ENCODE data around the gene LRFN3.
"Not testable (repeated sequence)": the region's sequence is repeated elsewhere in the genome, so short reads cannot be mapped to it uniquely, and the experiment has no call there.

Gene LRFN3

DNA sequence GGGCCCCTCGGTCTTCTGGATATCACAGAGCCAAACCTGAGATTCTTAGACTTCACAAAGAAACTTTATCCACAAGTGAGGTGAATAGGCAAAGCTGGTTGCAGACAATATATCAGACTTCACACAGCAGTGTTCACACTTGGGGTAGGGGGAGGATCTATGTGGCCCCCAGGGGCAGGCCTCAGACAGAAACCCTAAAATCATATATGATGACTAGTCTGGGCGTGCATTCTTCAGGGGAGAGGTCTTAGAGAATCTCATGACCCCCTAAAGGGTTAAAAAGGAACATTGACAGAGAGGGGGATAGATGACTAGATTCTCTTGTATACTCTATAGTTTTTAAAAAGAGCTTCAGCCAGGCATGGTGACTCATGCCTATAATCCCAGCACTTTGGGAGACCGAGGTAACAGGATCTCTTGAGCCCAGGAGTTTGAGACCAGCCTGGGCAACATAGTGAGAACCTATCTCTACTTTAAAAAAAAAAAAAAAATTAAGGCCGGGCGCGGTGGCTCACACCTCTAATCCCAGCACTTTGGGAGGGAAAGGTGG, 30.9 kb upstream of the LRFN3 start:
- no peak for DNase-seq

DNA sequence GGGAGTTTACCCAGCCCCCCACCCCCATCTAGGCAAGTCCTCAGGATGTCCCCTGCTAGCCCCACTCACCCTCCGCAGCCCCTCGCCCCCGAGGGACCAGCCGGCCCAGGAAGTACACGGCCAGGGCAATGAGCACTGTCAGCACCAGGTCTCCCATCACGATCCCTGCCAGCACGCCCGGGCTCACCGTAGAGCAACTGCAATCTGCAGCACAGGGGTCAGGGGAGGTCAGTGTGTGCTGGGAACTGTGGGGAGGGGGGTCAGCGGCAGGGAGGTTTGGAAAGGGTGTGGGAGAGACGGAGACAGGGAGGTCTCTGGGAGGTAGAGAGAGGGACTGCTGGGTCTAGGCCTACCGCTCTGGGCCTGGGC, 28.8 kb upstream of the LRFN3 start:
- no peak for DNase-seq

DNA sequence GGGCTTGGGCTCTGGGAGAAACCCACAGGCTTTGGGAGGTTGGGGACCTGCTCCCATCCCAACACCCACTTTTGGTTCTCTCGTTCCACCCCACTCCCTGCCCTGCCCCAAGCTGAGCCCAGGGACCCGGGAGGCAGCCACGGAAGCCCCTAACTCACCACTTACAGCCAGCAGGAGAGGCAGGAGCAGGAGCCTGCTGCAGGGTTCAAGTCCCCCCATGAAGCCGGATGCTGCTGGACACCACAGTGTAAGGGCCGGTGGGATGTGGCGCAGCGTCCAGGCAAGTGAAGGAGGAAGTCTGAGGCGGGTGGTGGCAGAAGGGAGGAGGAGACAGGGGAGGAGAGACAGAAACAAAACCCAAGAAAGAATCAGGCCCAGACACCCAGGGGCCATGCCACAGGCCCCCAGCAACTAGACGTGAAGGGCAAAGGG, 28.1 kb upstream of the LRFN3 start, which contains the start of gene TYROBP:
TYROBP (minus strand) TSS at position 286 of the 432 bp plus-strand sequence; CDS start at position 219, 67 bp downstream.
- DNase-seq = no peak

DNA sequence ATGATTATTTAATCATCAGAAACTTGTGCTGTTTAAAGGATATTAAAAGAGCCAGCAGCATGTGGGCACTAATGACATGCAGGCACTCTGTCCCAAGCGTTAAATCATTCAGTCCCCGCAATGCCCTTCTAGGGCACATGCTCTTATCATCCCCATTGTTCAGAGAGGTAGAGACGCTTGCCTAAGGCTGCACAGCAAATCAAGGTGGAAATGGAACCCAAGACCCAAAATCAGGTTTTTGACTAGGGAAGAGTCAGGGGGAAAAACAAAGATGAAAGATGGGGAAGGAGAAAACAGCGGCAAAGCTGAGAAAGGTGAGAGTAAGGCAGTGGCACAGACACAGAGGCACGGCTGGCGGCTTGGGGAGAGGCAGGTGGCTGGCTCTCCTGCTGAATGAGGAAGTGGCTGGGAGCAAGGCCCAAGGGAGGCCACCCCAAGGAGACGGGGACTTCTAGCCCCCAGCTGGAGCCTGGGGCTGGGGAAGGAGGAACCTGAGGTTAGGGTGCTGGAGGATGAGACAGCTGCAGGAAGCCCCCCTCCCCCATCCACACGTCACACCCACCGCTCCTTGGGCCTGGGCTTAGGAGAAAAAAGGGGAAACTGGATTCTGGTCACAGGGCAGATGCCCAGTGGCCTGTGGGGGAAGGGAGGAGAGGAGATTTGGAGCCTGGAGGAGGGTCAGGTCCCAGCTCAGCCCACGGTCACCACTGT, 27.0 kb upstream of the LRFN3 start:
- no peak for DNase-seq

DNA sequence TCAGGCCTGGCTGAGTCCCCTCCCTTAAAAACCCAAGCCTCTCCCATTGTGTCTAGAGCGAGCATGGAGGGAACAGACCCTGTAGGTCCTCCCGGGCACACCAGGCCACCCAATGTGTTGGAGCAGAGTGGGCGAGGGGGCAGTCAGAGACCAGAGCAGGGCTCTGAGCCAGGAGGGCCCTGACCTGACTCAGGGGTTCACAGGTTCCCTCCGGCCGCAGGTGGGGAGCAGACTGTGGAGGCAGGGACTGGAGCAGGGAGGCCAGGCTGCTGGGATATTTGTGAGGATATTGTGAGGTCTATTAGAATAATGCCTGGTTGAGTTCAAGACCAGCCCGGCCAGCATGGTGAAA, 26.5 kb upstream of the LRFN3 start:
- no peak for DNase-seq

DNA sequence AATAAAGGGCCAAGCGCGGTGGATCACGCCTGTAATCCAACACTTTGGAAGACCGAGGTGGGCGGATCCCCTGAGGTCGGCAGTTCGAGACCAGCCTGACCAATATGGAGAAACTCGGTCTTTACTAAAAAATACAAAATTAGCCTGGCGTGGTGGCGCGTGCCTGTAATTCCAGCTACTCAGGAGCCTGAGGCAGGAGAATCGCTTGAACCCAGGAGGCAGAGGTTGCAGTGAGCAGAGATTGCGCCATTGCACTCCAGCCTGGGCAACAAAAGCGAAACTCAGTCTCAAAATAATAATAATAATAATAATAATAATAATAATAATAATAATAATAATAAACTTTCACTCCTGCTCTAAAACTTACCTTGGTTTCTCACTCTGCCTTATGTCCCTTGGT, 25.8 kb upstream of the LRFN3 start:
- DNase-seq = not testable (repeated sequence)

DNA sequence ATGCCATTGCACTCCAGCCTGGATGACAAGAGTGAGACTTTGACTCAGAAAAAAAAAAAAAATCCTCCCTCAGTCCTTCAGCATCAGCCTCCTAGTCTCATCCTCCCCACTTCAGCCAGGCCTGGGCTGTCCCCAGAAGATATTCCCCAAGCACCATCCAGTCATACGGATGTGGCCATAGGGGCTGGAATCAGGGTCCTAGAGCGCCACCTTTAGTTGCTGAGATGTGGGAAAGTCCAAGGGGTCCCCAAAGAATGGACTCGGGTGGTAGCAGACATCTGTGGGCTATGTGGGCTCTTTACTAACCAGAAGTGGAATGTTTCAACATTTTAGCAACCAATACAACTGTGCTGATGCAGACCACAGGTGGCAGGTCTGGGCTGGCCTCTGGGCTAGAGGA, 25.0 kb upstream of the LRFN3 start:
- DNase-seq = no peak

DNA sequence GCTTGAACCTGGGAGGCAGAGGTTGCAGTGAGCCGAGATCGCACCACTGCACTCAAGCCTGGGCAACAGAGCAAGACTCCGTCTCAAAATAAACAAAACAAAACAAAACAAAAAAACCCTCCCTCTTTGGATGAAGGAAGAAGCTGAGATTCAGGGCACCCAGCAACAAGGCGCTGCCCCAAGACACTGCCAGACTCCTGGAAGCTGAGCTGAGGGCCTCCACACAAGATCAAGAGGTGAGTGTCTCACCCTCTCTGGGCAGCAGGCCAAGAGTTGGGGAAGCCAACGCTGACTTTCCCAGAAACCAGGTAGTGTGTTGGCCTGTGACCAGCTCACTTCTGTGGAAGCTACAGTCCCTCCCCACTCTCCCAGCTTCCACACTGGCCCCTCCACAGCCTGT, 24.4 kb upstream of the LRFN3 start:
- no peak for DNase-seq

DNA sequence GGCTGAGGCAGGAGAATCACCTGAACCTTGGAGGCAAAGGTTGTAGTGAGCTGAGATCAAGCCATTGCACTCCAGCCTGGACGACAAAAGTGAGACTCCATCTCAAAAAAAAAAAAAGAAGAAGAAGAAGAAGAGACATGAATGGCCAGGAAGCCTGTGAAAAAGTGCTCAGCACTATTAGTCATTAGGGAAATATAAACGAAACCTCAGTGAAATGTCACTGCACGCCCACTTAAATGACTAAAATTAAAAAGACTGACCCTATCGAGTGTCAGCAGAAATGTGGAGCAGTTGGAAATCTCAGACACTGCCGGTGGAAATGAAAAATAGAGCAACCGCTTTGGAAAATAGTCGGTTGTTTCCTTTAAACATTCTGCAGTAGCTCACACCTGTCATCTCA, 22.6 kb upstream of the LRFN3 start:
- DNase-seq = no peak

DNA sequence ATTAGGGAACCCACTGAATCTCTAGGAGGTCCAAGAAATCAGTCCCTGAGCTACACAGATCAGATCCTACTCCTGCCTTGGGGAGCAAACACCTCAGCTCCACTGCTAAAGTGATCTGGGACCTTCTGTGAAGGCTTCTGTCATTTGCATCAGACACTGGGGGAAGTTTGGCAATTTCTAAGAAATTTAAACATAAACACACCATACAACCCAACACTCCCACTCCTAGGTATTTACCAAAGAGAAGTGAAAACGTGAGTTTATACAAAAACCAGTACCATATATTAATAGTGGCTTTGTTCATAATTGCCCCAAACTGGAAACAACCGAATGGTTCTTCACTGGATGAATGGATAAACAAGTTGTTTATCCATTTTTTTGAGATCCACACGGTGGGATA, 20.7 kb upstream of the LRFN3 start:
- no peak for DNase-seq

DNA sequence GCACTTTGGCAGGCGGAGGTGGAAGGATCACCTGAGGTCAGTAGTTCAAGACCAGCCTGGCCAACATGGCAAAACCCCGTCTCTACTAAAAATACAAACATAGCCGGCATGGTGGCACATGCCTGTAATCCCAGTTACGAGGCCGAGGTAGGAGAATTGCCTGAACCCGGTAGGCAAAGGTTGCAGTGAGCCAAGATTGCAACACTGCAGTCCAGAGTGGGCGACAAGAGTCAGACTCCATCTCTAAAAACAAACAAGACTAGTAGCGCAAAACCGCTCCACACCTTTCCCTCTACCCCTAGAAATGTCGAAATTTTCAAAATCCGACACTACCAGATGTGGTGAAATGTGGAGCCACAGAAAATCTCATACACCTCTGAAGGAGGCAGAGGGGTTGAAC, 16.9 kb upstream of the LRFN3 start:
- no peak for DNase-seq

DNA sequence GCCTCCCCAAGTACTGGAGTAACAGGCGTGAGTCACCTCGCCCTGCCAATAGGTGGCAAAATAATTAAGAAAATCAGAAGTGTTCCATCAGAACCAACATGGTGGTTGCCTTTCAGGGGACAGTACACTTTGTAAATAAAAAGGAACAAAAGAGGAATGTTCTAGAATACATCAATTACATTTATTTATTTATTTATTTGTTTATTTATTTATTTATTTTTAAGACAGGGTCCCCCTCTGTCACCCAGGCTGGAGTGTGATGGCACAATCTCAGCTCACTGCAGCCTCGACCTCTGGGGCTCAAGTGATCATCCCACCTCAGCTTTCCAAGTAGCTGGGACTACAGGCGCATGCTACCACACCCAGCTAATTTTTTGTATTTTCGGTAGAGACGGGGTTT, 15.2 kb upstream of the LRFN3 start:
- no peak for DNase-seq

DNA sequence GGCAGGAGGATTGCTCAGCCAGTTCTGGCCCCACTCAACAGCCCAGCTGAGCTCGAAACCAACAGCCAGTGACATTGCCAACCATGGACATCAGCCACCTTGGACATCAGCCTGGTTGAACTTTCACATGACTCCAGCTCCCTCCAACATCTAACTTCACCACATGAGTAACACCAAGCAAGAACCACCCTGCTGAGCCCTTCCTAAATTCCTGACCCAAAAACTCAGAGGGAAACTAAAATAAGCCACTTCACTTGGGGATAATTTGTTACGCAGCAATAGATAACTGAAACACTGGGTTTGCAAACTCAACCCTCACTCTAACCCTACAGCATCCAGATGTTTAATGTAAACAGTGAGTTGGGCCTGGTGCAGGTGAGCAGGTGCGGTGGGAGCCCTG, 10.7 kb upstream of the LRFN3 start:
- no peak for DNase-seq

DNA sequence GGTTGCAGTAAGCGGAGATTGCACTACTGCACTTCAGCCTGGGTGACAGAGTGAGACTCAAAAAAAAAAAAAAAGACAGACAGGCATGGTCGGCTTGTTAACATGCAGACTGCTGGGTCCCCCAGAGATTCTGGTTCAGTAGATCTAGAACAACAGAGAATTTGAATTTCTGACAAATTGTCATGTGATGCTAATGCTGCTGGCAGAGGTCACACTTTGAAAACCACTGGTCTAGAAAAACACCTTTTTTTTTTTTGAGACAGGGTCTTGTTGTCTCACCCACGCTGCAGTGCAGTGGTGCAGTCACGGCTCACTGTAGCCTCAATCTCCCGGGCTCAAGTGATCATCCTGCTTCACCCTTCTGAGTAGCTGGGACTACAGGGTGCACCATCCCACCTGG, 7.7 kb upstream of the LRFN3 start:
- DNase-seq = no peak

DNA sequence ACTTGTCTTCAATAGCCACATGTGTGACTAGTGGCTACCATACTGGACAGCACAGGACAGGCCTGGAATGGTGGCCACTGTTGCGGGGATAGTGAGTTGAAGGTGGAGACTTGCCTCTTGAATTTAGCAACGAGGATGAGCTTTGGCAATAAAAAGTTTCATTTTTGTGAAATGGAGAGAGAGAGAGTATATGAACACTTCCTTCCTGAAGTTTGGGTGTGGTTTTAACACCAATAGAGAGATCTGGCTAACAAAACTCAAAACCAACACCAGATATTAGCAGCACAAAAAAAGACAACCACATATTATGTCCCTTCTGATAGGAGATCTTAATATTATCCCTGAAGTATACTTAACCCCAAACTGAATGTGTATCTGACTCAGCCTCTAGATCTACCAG, 6.3 kb upstream of the LRFN3 start:
- DNase-seq = no peak

DNA sequence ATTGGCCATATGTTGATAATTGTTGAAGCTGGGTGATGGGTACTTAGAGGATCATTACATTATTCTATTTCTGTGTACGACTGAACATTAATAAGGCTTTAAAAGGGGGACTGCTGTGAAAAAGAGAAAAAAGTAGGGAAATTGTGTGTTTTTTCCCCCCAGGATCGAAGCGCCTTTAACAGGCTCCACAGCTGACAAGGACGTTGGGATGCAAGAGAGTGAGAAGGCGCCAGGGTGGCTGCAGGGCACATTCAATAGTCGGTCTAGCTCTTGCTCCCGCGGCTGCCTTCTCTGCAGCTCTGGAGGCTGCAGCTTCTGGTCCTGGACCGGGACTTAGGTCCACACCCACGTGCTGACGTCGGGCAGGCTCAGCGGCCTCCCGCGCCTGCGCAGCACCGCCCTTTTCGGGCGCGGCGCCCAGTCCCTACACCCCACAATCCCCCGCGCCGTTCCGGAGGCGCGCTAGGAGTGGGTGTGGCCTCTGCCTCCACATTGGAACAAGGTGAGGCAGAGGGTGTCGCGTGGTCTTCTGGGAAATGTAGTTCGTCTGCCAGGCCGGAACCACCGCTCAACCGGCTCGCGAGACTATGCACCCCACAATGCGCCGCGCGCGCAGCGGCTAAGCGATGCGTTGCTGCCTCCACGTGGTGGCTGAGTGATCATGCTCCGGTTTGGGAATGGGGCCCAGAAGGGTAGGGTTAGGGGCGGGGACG, 4.9 kb upstream of the LRFN3 start:
- DNase-seq = peak; percentile 100

DNA sequence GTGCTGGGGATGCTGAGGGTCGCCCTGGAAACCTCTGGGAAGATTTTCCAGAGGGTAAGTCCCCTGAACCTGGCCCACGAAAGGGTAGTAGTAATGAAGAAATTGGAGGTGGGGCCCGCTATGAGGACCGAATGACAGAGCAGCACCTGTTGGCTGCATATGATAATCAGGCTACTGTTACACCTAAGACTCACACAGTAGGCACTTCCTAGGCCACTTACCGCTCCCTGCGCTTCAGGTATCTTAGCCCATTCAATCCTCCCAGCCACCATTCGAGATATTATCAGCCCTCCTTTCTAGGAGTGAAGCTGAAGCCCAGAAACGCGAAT, 4.3 kb upstream of the LRFN3 start:
- DNase-seq = no peak

DNA sequence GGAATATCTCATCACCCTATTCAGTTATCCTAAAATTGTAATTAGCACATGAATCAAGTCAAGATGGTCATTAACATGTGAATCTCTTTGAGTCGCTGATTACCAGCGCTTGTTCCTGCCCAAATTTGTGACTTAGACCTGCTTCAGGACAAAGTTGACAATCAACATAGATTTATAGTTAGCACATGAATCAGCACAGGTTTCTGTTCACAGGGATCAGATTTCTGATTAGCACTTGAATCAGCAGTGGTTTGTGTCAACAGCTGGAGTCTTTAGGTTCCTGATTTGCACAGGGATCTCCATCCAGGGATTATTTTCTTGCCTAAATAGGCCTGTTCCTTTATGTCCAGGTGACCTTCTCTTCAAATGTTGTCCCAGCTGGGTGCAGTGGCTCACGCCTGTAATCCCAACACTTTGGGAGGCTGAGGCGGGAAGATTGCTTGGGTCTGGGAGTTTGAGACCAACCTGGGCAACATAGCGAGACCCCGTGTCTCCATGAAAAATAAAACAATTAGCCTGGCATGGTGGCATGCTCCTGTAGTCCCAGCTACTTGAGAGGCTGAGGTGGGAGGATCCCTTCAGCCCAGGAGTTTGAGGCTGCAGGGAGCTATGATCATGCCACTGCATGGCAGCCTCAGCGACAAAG, 3.8 kb upstream of the LRFN3 start:
- DNase-seq = no peak

DNA sequence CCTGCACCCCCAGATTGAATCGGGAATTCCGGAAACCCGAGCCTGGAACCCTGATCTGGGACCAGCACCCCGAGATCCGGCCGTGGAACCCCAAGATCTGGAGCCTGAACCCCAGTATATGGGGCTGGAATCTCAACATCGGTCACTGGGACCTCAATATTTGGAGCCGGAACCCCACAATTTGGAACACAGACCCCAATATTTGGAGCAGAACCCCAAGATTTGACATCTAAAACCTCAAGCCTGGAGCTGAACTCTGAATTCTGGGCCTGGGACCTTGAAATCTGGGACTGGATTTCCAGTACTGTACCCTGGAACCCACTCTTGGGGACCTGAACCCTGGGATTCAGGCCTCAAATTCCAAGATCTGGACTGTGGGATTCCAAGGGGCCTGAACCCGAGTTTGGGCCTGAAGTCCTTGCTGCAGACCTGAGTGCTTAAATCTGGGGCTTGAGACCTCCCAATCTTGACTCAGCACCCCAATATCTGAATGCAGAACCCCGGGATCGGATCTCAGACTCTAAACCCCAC, 629 bp downstream of the LRFN3 start:
- DNase-seq = peak; percentile 19

DNA sequence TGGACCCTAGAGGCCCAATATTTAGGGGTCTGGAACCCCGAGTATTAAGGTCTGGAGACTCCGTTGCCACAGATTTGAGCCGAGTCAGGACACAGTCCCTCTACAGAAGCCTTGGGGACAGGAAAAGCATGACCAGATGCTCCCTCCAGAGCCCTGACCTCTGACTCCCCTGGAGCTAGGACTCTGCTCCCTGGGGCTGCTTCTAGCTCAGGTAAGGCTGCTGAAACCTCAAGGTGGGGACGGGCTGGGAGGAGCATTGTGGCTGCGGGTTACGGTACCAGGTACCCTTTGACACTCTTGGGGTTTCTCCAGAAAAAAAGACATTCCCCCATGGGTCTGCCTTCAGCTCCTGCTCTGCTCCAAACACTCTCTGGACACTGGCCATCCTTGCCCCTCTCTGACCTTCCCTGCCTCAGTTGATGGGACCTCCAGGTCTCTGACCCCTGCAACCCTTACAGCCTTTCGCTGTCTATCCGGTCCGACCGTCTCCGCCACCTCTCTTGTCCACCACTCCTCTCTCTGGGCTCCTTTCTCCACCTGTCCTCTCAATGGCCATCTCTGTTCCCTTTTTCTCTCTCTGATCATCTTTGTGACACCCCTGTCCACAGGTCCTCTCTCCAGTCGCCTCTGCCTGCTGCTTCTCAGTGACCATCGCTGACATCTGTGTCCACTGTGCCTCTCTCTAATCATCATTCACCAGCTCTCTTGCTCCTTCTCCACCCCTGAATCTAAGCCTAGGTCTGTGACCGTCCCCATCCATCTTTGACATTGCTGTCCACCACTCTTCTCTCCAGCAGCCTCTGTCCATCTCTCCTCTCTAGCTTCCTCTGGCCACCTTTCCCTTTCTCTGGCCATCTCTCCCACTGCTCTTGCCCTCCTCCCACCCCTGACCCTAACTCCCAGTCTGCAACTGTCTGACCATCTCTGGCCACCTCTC, 1.4 kb downstream of the LRFN3 start:
- no peak for DNase-seq

DNA sequence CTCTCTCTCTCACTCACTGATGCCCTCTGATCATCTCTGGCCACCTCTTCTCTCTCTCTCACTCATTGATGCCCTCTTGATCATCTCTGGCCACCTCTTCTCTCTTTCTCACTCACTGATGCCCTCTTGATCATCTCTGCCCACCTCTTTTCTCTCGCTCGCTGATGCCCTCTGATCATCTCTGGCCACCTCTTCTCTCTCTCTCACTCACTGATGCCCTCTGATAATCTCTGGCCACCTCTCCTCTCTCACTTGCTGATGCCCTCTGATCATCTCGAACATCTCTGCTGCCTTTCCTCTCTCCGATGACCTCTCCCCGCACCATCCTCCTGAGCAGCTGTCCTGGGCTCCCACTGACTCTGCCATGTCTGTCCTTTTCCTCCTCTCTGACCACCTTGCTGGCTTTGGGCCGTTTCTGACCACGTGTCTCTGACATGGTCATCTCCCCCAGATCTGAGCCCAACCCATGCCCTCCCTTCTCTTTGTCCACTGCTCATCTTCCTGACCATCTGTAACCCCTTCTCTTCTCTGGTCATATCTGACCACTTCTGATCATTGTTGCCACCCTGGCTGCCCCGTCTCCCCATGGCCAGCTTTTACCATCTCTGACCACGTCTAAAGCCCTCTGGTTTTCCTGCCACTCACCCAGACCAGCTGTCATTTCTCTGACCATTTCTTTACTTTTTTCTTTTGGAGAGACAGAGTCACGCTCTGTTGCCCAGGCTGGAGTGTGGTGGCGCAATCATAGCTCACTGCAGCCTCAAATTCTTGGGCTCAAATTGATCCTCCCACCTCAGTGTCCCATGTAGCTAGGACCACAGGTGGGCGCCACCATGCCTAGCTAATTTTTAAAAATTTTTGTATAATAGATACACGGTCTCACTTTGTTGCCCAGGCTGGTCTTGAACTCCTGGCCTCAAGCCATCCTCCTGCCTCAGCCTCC, 2.4 kb downstream of the LRFN3 start:
- DNase-seq = no peak
